ENCODE data around the gene RBBP5. TPM values are rescaled to one million over a fixed set of nuclear protein-coding genes. Genes with fewer than 3 reads are reported as not detected.

The RBBP5 gene
- total RNA-seq, 1 donor from 2014 or later, result 24.5 TPM

- DNase-seq, result no peak
Measured at GRCh38 chr1:205056956-205057568, 64.7 kb downstream of the RBBP5 start.

- DNase-seq, result no peak
Measured at GRCh38 chr1:205056188-205056611, 65.6 kb downstream of the RBBP5 start.

DNA sequence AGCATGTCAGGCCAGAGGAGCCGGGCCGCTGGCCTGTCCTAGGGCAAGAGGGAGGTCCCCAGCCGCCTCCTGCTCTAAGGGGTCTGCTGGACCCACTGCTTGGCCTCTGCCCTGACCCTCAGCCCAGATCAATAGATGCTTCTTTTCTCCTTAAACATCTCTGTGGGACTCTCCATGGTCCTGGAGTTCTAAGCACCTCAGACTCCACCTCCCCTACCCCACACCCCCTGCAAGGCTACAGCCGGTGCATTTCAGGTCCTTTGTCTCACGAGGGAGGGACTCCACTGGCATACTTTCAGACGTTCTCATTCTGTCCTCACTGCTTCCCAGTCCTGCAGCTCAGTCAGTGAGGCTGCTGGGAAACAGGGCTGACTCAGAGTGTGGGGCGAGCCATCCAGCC lies 67.8 kb downstream of the RBBP5 start:
- DNase-seq, result no peak

DNA sequence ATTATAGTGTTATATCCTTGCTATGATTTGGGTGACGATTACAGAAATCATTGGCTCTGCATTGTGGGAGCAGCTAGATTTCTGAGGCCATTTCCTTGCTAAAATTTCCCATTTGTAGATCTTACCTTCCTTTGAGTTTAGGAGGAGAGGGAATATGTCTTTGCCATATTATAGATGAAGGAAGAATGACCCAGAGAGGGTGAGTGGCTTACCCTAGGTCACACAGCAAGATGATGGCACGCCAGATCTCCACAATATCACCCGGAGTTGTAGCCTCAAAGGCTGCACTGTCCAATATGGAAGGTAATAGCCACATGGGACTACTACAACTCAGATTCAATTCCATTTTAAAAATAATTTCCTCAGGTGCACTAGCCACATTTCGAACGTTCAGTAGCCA lies 68.5 kb downstream of the RBBP5 start:
- DNase-seq, result no peak

DNA sequence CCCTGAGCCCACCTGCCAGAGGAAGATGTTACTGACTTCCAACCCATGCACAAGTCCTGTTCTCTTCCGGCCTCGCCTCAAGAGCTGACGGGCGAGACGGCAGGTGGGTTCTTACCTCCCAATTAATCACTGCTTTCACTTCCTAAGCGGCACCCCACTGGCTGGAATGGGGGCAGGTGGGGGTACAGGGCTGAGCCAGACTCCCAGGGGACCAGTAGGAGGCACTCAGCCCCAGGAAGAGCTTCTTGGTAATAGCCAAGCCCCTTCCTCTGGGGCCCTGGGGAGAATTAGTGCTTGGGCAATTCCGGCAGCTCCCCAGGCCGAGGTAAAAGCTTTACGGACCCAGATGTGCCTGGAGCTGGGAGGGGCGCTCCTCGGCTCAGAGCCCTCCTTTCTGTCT lies 69.1 kb downstream of the RBBP5 start:
- DNase-seq, result no peak

DNA sequence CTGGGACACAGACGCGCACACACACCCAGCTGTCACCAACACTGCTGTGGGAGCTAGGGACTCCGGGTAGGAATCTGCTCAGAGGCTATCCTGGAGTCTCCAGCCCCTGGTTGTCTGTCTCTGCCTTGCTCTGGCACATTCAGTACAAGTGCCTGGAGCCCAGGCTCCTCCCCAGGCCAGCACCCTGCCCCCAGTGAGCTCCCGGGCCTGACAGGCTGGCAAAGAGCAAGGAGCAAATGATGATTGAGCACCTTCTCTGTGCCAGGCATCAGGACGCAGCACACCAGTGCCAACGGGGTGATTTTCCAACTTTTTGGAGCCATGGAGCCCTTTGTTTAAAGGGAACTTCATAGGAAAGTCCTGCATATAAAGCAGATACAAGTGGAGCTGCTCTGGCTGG lies 72.3 kb downstream of the RBBP5 start:
- DNase-seq, result no peak

DNA sequence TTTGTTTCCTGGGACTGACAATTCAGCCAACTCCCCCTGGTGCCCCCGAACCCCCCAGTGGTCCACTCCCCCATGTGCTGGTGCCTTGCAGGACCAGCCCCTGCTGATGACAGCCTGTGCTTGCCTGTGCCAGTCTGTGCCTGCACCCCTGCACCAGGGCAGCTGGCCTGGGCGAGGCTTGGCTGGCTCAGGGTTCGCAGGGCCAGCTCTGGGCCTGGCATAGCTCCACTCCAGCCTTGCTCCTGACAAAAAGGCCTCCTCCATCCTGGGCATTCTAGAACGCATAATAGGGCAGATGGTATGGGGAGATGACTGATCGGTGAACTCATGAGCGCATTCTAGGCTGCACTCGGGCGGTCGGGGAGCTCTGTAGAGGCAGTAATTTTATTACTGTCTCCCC lies 73.4 kb downstream of the RBBP5 start:
- no peak for DNase-seq

- DNase-seq, result no peak
Measured at GRCh38 chr1:205047764-205048231, 74.0 kb downstream of the RBBP5 start.

DNA sequence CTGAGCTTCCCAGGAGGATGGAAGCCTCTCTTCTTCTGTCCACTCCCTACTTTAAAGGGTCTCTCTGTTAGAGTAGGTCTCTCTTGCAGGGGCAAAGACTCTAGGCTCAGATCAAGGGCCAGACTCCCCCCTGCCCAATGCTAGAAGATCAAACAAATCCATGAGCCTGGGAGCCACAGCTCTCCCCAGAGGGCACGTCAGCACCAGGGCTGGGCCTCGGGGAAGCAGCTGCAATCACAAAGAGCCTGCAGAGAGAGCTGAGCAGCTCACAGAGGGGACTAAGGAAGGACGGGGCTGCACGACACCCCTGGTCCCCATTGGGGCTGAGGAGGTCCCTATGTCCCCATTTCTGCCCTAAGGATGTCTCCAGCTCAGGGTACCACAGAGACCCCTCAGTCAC lies 74.9 kb downstream of the RBBP5 start:
- DNase-seq, result no peak

DNA sequence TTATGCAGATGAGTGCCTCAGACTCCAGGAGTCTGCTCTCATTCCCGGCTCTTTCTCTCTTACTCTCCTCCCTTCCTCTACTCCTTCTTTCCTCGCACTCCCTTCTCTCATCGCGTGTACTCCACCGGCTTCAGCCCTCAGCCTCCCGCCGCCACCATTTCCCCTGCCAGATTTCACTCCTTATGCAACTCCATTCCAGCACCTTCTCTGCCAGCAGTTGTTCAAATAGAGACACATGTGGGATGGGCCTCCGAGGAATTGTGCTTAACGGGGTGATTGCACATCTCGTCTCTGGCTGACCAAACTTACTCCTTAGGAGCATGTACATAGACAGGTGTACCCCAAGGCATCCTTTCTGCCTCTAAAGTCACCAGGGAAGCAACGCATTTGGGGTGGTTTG lies 76.6 kb downstream of the RBBP5 start:
- no peak for DNase-seq

DNA sequence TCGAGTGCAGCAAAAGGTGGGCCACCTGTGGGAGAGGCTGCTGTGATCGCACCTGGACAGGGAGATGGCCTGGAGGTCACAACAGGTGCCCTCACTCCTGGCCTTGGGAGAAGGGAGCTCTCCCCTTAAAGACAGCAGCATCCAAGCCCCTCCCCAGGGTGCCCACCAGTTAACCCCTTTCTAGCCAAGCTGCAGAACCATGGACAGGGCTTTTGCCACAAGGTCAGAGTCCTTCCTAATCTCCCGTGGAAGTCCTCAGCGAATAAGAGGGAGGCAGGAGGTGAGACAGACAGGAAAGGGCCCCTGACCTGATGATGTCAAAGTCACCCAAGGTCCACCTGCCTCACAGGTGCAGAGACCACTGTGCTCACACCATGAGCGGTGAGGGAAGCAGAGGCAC lies 77.0 kb downstream of the RBBP5 start:
- no peak for DNase-seq

DNA sequence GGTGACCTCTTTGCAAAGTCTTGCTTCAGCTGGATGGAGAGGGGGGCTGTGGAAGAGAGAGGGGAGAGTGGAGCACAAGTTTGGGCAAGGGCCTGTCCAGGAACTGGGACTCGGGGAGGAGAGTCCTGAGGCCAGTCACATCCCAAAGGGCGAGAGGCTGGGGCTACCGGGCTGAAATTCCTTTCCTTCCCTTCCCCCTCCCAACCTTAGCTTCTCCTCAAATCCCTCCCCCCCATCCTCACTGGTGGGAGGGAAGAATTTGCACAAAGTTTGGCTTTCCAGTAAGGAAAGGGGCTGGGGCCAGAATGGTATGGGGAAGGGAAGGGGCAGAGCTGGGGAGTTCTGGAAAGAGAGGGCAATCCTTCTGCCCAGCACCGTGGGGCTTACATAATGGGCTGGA lies 77.9 kb downstream of the RBBP5 start:
- DNase-seq, result no peak

DNA sequence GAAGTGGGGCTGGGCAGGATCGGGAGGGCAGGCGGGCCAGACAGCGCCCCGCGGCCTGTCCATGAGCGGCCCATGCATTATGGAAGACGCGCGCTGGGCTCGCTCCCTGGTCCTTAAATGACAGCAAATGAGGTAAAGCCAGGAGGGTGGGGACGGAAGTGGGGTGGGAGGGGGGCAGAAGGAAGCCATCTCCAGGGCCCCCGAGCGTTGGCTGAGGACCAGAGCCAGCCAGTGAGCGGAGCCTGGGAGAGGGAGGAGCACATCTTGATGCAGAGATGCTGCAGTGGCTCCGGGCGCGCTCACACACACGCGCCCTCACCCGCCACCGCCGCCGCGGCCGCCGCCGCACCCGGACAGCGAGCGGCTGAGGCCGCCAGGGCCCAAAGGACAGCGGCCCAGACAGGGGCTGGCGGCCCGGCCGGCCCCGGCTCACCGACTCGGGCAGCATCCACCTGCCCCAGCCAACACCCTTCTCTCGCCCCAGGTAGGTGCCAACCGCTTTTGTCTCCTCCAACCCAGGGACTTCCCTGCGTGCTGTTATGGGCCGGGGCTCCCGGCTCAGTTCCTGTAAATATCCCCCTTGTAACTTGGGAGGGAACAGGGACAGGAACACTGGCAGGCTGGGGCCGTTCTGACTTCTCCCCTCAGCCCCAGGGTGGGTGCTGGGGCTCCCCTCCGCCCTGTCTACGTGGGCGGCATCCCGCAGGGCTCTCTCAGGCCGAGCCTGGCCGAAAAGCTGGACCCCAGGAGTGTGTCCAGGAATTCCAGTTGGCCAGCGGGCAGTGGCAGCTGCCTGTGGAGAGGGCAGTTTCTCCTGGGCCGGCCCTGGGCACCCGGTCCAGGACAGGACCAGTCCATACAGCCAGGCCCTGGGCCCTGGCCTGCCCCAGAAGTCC lies 78.6 kb downstream of the RBBP5 start, which contains the start of gene CNTN2:
Gene CNTN2 (plus strand): TSS at position 302 of the 896 bp plus-strand sequence. CDS start 9,974 bp downstream, outside the sequence.
- DNase-seq, result no peak

DNA sequence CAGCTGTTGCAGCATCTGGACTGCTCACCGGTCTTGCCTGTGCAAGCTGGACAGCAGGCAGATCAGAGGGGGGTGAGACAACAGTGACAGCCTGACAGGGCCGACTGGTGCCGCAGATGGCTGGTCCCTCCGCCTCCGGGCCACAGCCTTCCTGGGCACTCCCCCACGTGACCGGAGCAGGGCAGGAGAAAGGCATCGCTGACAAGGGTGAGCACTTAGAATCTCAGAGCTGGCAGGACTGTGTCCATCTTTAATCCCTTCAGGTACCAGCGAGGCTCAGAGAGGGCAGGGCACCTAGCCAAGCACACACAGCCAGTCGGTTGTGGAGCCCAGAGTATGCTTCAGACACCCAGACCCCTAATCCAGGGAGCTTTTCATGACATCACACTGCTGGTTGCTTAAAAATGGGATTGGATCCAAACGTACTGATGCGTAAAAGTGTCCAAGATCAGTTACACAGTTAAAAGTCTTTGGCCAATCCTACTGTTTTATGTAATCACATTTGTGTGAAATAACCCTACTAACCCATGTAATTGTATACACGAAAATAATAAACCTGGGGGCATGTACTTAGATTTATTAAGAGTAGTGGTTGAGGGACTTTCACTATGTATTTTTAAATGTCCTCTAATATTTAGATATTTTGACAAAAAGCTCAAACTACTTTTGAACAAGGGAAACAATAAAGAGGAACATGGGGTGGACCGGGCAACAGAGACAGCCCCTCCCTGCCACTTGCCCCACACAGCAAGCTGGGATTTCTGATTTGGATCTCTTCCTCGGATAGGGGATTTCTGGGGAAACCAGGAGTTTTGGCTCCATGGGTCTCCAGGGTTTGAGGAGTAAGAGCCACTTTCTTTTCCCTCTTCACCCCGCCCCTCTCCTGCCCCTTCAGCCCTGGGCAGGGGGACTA lies 79.5 kb downstream of the RBBP5 start:
- no peak for DNase-seq

- no peak for DNase-seq
Measured at GRCh38 chr1:205041001-205041715, 80.6 kb downstream of the RBBP5 start.

GRCh38 chr1:205038132-205038786 lies 83.5 kb downstream of the RBBP5 start:
- no peak for DNase-seq

DNA sequence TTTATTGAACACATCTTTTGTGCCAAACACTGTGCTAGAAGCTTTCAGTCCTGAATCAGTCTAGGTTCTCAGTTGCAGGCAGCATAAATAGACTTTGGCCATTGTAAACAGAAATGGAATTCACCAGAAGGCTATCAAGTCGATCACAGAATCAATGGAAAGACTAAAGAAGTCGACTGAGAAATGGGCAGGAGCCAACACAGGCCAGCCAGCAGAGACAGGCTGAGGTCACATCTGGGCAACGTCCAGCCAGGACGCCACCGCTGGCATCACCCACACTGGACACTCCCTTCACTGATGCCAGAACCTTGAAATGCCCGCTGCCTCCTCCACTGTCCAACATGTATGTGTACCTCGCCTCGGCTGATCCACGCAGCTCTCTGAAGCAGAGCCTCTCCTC lies 84.2 kb downstream of the RBBP5 start:
- DNase-seq, result no peak
